A549 (cell line): ENCODE measurements around the gene ITGA11. TPM values are rescaled to one million over a fixed set of nuclear protein-coding genes. Genes with fewer than 3 reads are reported as not detected.

Source experiments
- ATAC-seq, 2 experiments: fragments of 200-7000 bp in 1 of 2; fragments of >200 bp in 1 of 2; cut with Nextera tagmentation in 1 of 2; cut with Tn5 transposase in 1 of 2; 3 replicates each; pipeline versions ENCODE4 v1.8.0 to v1.9.1; 2018 to 2020; ENCODE audit warnings: mild to moderate bottlenecking in 1 of 2, moderate library complexity in 1 of 2
- CTCF ChIA-PET: fragments of 300-600 bp; sonication (Branson Sonifier 250); formaldehyde crosslinking; extraction: SDS; loops from one replicate; lab custom pipeline; 2021; ENCODE audit warnings: antibody characterized with exemption, inconsistent platforms; lab: Yijun Ruan, JAX
- POLR2A ChIA-PET: fragments of 350-600 bp; formaldehyde crosslinking; extraction: SDS; loops from one replicate; lab custom pipeline; 2021; ENCODE audit warnings: antibody characterized with exemption, inconsistent platforms; lab: Yijun Ruan, JAX
- DNase-seq, 2 experiments: peaks; one replicate each; pipeline versions ENCODE4 v3.0.0 to v3.0.0-alpha.2; 2011 to 2016; ENCODE audit warnings: low read depth in 1 of 2, low spot score in 1 of 2
- FAIRE-seq: peaks from 2 replicates; lab custom pipeline; 2011; peaks lifted over from hg19 to GRCh38; lab: Jason Lieb, UNC
- H3K27ac ChIP-seq, 2 experiments: fragments of >200 bp; sonication (Bioruptor Twin); formaldehyde crosslinking; 3 replicates each; pipeline ENCODE4 v1.5.1; 2016 to 2017
- H3K4me1 ChIP-seq: fragments of >200 bp; sonication (Bioruptor Twin); formaldehyde crosslinking; 3 replicates; pipeline ENCODE4 v1.6.1; 2016
- H3K4me2 ChIP-seq: fragments of >200 bp; sonication (Bioruptor Twin); formaldehyde crosslinking; 3 replicates; pipeline ENCODE4 v1.6.1; 2016
- H3K4me3 ChIP-seq: fragments of >200 bp; sonication (Bioruptor Twin); formaldehyde crosslinking; 3 replicates; pipeline ENCODE4 v1.5.1; 2016
- H3K9me3 ChIP-seq: fragments of >200 bp; sonication (Bioruptor Twin); formaldehyde crosslinking; 3 replicates; pipeline ENCODE4 v1.6.1; 2016
- CEBPB ChIP-seq, 2 experiments: fragments of >200 bp in 1 of 2; sonication (Bioruptor Twin) in 1 of 2; formaldehyde crosslinking in 1 of 2; IDR thresholded peaks; 2 replicates each; pipeline ENCODE4 v1.6.1; 2012 to 2016
- CHD2 ChIP-seq: fragments of 150-350 bp; IDR thresholded peaks from 2 replicates; pipeline ENCODE4 v1.6.1; 2014; ENCODE audit warnings: low read length; ENCODE audit not compliant: partially characterized antibody
- FOSB ChIP-seq: fragments of 250-450 bp; sonication (Bioruptor Pico); IDR thresholded peaks from 2 replicates; pipeline ENCODE4 v1.5.0; 2020; ENCODE audit warnings: mild to moderate bottlenecking, moderate library complexity
- FOSL2 ChIP-seq, 2 experiments: fragments of 450-650 bp in 1 of 2; fragments of >200 bp in 1 of 2; sonication (Bioruptor Twin) in 1 of 2; formaldehyde crosslinking; IDR thresholded peaks; 2 replicates each; pipeline versions ENCODE4 v1.5.0 to v1.6.1; 2016 to 2020; ENCODE audit warnings: mild to moderate bottlenecking in 1 of 2, moderate library complexity in 1 of 2
- FOXS1 ChIP-seq: fragments of 250-450 bp; sonication (Bioruptor Pico); IDR thresholded peaks from 2 replicates; pipeline ENCODE4 v1.5.0; 2020; ENCODE audit warnings: mild to moderate bottlenecking, moderate library complexity
- GATA3 ChIP-seq: IDR thresholded peaks from 2 replicates; pipeline ENCODE4 v1.6.1; 2012; ENCODE audit warnings: borderline replicate concordance
- HEYL ChIP-seq: fragments of 250-450 bp; sonication (Bioruptor Pico); IDR thresholded peaks from 2 replicates; pipeline ENCODE4 v1.8.0; 2021; ENCODE audit warnings: mild to moderate bottlenecking, moderate library complexity
- HOXA7 ChIP-seq: fragments of 250-450 bp; sonication (Bioruptor Pico); IDR thresholded peaks from 2 replicates; pipeline ENCODE4 v1.5.0; 2020; ENCODE audit warnings: mild to moderate bottlenecking, moderate library complexity
- HOXB13 ChIP-seq: fragments of 250-450 bp; sonication (Bioruptor Pico); IDR thresholded peaks from 2 replicates; pipeline ENCODE4 v1.5.0; 2020; ENCODE audit warnings: low read depth, mild to moderate bottlenecking, moderate library complexity
- HOXB5 ChIP-seq: fragments of 250-450 bp; sonication (Bioruptor Pico); IDR thresholded peaks from 2 replicates; pipeline ENCODE4 v1.5.0; 2020; ENCODE audit warnings: mild to moderate bottlenecking, moderate library complexity
- JUN ChIP-seq, 2 experiments: fragments of >200 bp; sonication (Bioruptor Twin); formaldehyde crosslinking; IDR thresholded peaks; 2 replicates in 1 of 2; 3 replicates in 1 of 2; pipeline ENCODE4 v1.6.1; 2016 to 2017
- MAZ ChIP-seq: fragments of 150-350 bp; IDR thresholded peaks from 2 replicates; pipeline ENCODE4 v1.6.1; 2014; ENCODE audit warnings: antibody characterized with exemption, low read depth, low read length, borderline replicate concordance
- NFE2L2 ChIP-seq: fragments of 150-350 bp; conservative IDR thresholded peaks from 2 replicates; pipeline ENCODE4 v1.6.1; 2014; ENCODE audit warnings: low read length
- PBX3 ChIP-seq: IDR thresholded peaks from 2 replicates; pipeline ENCODE4 v1.6.1; 2012
- PHF8 ChIP-seq: fragments of 200-600 bp; sonication (generic); IDR thresholded peaks from 2 replicates; pipeline ENCODE4 v1.6.1; 2016; ENCODE audit warnings: low read depth, mild to moderate bottlenecking, antibody characterized with exemption, moderate library complexity, borderline replicate concordance
- POLR2AphosphoS2 ChIP-seq: conservative IDR thresholded peaks from 2 replicates; pipeline ENCODE4 v1.6.1; 2012; ENCODE audit warnings: low read length, improper control_type of control experiment, inconsistent platforms
- RCOR1 ChIP-seq: fragments of 150-350 bp; IDR thresholded peaks from 2 replicates; pipeline ENCODE4 v1.6.1; 2014; ENCODE audit warnings: antibody characterized with exemption, low read length, low read depth
- RFX5 ChIP-seq: fragments of 450-650 bp; IDR thresholded peaks from 2 replicates; pipeline ENCODE4 v1.7.1; 2014; ENCODE audit warnings: antibody characterized with exemption, mild to moderate bottlenecking, moderate library complexity
- RNF2 ChIP-seq: fragments of 200-600 bp; sonication (generic); IDR thresholded peaks from 2 replicates; pipeline ENCODE4 v1.6.1; 2016; ENCODE audit warnings: low read depth, mild to moderate bottlenecking, antibody characterized with exemption, moderate library complexity, borderline replicate concordance
- TFCP2L1 ChIP-seq: fragments of 250-450 bp; sonication (Bioruptor Pico); IDR thresholded peaks from 2 replicates; pipeline ENCODE4 v1.5.0; 2021; ENCODE audit warnings: mild to moderate bottlenecking
- TP53 ChIP-seq: fragments of 250-450 bp; sonication (Bioruptor Pico); IDR thresholded peaks from 2 replicates; pipeline ENCODE4 v1.5.0; 2021; ENCODE audit warnings: mild to moderate bottlenecking, moderate library complexity
- ZFP36 ChIP-seq: fragments of 450-650 bp; IDR thresholded peaks from 2 replicates; pipeline ENCODE4 v1.6.1; 2014; ENCODE audit warnings: borderline replicate concordance; ENCODE audit not compliant: partially characterized antibody
- ZNF302 ChIP-seq: fragments of 250-450 bp; sonication (Bioruptor Pico); IDR thresholded peaks from 2 replicates; pipeline ENCODE4 v1.9.0; 2021; ENCODE audit warnings: inconsistent platforms, mild to moderate bottlenecking, moderate library complexity
- ZSCAN20 ChIP-seq: fragments of 250-450 bp; sonication (Bioruptor Pico); IDR thresholded peaks from 2 replicates; pipeline ENCODE4 v1.8.0; 2022; ENCODE audit warnings: mild to moderate bottlenecking, moderate library complexity
- WGBS: methylation state at CpG from one replicate; pipeline ENCODE4 v1.1.6; 2017; ENCODE audit errors: missing lambda C conversion rate; 5-methylcytosine and 5-hydroxymethylcytosine counted together
- polyA plus RNA-seq, 4 experiments: library from polyadenylated mRNA; depleted of rRNA in 3 of 4; stranded (reverse); fragments of >200 nt; fragmentation: RNase III in 1 of 4; extraction: RNeasy Plus Mini Kit Qiagen cat#74134 plus additional on column Dnase treatment in 1 of 4; gene quantifications; 2 replicates in 3 of 4; 3 replicates in 1 of 4; pipeline ENCODE4 v1.2.3, GENCODE V29; 2011 to 2017
- TF ChIP-seq, protein P1 (sequence below): fragments of 450-650 bp; IDR thresholded peaks from 2 replicates; pipeline ENCODE4 v1.6.1; 2014; ENCODE audit warnings: antibody characterized with exemption
- TF ChIP-seq, protein P2 (sequence below): fragments of >200 bp; sonication (Bioruptor Twin); formaldehyde crosslinking; IDR thresholded peaks from 3 replicates; pipeline ENCODE4 v1.5.1; 2016

Gene ITGA11
- polyA plus RNA-seq, 2 of the 4 experiments (the other 2 are of a cell fraction), result 8.3 to 17.2 TPM

- peaks cover 31% of the 10 kb centered on the region for H3K4me1 ChIP-seq
- 97% methylated on average over 8 of the region's 8 CpGs for WGBS
- POLR2A ChIA-PET, result no interaction called here
- CTCF ChIA-PET, result interaction anchor here (6.8 to 7.1 kb wide), 2 partner anchors 50 to 374 kb away, joined by 184 to 189 read pairs; no protein-coding TSS in a partner anchor
- H3K4me2 ChIP-seq, result no peak overlapping the region
- H3K27ac ChIP-seq, result no peak overlapping the region
- H3K9me3 ChIP-seq, result no peaks in the 10 kb centered on the region
- no peak overlapping the region for H3K4me3 ChIP-seq
- TF ChIP-seq ZFP36, result no peak
- TF ChIP-seq TP53 (CRISPR knock-in tag), result no peak
- no peak for TF ChIP-seq FOSB (CRISPR knock-in tag)
- TF ChIP-seq POLR2AphosphoS2, result no peak
- TF ChIP-seq NFE2L2, result no peak
- TF ChIP-seq ZSCAN20, result no peak
- no peak for TF ChIP-seq CEBPB (IDR thresholded peaks at IDR 0.05)
- no peak for TF ChIP-seq RFX5
- no peak for TF ChIP-seq HEYL (CRISPR knock-in tag)
- TF ChIP-seq RNF2, result no peak
- no peak for TF ChIP-seq ZNF302 (CRISPR knock-in tag)
- no peak for TF ChIP-seq RCOR1
- TF ChIP-seq HOXA7, result no peak
- TF ChIP-seq CHD2, result no peak
- TF ChIP-seq TFCP2L1 (CRISPR knock-in tag), result no peak
- TF ChIP-seq FOSL2 (IDR thresholded peaks at IDR 0.05), result no peak
- no peak for TF ChIP-seq FOSL2 (CRISPR knock-in tag; IDR thresholded peaks at IDR 0.05)
- TF ChIP-seq PHF8, result no peak
- no peak for TF ChIP-seq FOXS1 (CRISPR knock-in tag)
- FAIRE-seq (no peak), ATAC-seq (no peak), DNase-seq (no peak)
Observed at GRCh38 chr15:68301301-68301700, 130.7 kb downstream of the ITGA11 start.

GRCh38 chr15:68300115-68300940 lies 131.6 kb downstream of the ITGA11 start:
- no peak overlapping the region for H3K27ac ChIP-seq
- CTCF ChIA-PET, result interaction anchor here (0.5 to 3.0 kb wide), 6 partner anchors 29 to 373 kb away, joined by 3 to 20 read pairs (median 4); no protein-coding TSS in a partner anchor
- no peak for TF ChIP-seq PBX3
- TF ChIP-seq TP53 (CRISPR knock-in tag), result no peak
- TF ChIP-seq ZSCAN20, result no peak
- TF ChIP-seq GATA3, result no peak
- TF ChIP-seq MAZ, result no peak
- no peak for TF ChIP-seq HOXB13 (CRISPR knock-in tag)
- no peak for TF ChIP-seq NFE2L2
- no peak for TF ChIP-seq FOSL2 (IDR thresholded peaks at IDR 0.05)
- no peak for TF ChIP-seq FOSL2 (CRISPR knock-in tag; IDR thresholded peaks at IDR 0.05)
- no peak for TF ChIP-seq TFCP2L1 (CRISPR knock-in tag)
- no peak for TF ChIP-seq CEBPB (IDR thresholded peaks at IDR 0.05)
- TF ChIP-seq, protein P1, sequence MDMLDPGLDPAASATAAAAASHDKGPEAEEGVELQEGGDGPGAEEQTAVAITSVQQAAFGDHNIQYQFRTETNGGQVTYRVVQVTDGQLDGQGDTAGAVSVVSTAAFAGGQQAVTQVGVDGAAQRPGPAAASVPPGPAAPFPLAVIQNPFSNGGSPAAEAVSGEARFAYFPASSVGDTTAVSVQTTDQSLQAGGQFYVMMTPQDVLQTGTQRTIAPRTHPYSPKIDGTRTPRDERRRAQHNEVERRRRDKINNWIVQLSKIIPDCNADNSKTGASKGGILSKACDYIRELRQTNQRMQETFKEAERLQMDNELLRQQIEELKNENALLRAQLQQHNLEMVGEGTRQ, result no peak
- TF ChIP-seq, protein P2, sequence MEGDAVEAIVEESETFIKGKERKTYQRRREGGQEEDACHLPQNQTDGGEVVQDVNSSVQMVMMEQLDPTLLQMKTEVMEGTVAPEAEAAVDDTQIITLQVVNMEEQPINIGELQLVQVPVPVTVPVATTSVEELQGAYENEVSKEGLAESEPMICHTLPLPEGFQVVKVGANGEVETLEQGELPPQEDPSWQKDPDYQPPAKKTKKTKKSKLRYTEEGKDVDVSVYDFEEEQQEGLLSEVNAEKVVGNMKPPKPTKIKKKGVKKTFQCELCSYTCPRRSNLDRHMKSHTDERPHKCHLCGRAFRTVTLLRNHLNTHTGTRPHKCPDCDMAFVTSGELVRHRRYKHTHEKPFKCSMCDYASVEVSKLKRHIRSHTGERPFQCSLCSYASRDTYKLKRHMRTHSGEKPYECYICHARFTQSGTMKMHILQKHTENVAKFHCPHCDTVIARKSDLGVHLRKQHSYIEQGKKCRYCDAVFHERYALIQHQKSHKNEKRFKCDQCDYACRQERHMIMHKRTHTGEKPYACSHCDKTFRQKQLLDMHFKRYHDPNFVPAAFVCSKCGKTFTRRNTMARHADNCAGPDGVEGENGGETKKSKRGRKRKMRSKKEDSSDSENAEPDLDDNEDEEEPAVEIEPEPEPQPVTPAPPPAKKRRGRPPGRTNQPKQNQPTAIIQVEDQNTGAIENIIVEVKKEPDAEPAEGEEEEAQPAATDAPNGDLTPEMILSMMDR, result no peak
- no peak for TF ChIP-seq JUN (IDR thresholded peaks at IDR 0.05)
- TF ChIP-seq RNF2, result no peak
- TF ChIP-seq HOXA7, result no peak
- no peak for TF ChIP-seq HEYL (CRISPR knock-in tag)
- no peak for TF ChIP-seq HOXB5 (CRISPR knock-in tag)
- TF ChIP-seq, all 56 proteins: peak for 0
- ATAC-seq (peak in 1 of 2 experiments; percentile 25; a peak in 2 of 6 replicates), DNase-seq (no peak), FAIRE-seq (no peak)
- Histone ChIP-seq H3K4me1 (peaks cover 27% of the 10 kb centered on the region), H3K9me3 (no peaks in the 10 kb centered on the region), H3K4me3 (no peak overlapping the region), H3K4me2 (peak overlapping the region; percentile 20; the same call in 1 of the 3 replicates)
- POLR2A ChIA-PET, result interaction anchor here (1.2 kb wide), 1 partner anchor 23 kb away, joined by 5 read pairs; the partner anchor contains the start of gene FEM1B
- 63% methylated on average over 6 of the region's 6 CpGs for WGBS
